DOHH2 (cell line): ENCODE measurements around the gene PEPD.

Experiments used
- H3F3A ChIP-seq: fragments of 200-600 bp; sonication (generic), shearing (Covaris generic); 2 replicates; pipeline ENCODE4 v1.6.0; 2016; ENCODE audit warnings: antibody characterized with exemption, mild to moderate bottlenecking; ENCODE audit not compliant: control insufficient read depth, insufficient read depth
- H3K27ac ChIP-seq: fragments of 200-600 bp; sonication (generic); 2 replicates; pipeline ENCODE4 v1.5.1; 2014; ENCODE audit warnings: low read depth, mild to moderate bottlenecking, low read length, moderate library complexity
- H3K27me3 ChIP-seq: fragments of 200-600 bp; sonication (generic); 2 replicates; pipeline ENCODE4 v1.6.1; 2014; ENCODE audit warnings: mild to moderate bottlenecking, low read length, mixed read lengths; ENCODE audit not compliant: control insufficient read depth
- H3K36me3 ChIP-seq: fragments of 200-600 bp; sonication (generic); 2 replicates; pipeline ENCODE4 v1.6.1; 2014; ENCODE audit warnings: mild to moderate bottlenecking, low read length, moderate library complexity, mixed read lengths; ENCODE audit not compliant: control insufficient read depth
- H3K4me1 ChIP-seq: fragments of 200-600 bp; sonication (generic); 2 replicates; pipeline ENCODE4 v1.6.1; 2014; ENCODE audit warnings: mild to moderate bottlenecking, low read length, mixed read lengths; ENCODE audit not compliant: control insufficient read depth
- H3K4me2 ChIP-seq: fragments of 200-600 bp; sonication (generic); 2 replicates; pipeline ENCODE4 v1.6.0; 2014; ENCODE audit warnings: mild to moderate bottlenecking, low read length, moderate library complexity
- H3K4me3 ChIP-seq: fragments of 200-600 bp; sonication (generic); 2 replicates; pipeline ENCODE4 v1.5.1; 2014; ENCODE audit warnings: mild to moderate bottlenecking, low read length, mixed read lengths
- H3K79me2 ChIP-seq: fragments of 200-600 bp; sonication (generic); 2 replicates; pipeline ENCODE4 v1.6.1; 2014; ENCODE audit warnings: mild to moderate bottlenecking, low read length, mixed read lengths; ENCODE audit not compliant: control insufficient read depth
- H3K9me2 ChIP-seq: fragments of 200-600 bp; sonication (generic); replicated peaks from 2 replicates; pipeline ENCODE4 v1.6.1; 2014; ENCODE audit warnings: mild to moderate bottlenecking, low read length, mixed read lengths; ENCODE audit not compliant: control insufficient read depth
- H3K9me3 ChIP-seq: fragments of 200-600 bp; sonication (generic); 2 replicates; pipeline ENCODE4 v1.6.1; 2014; ENCODE audit warnings: antibody characterized with exemption, low read length, mixed read lengths; ENCODE audit not compliant: control insufficient read depth, insufficient read depth
- H4K20me1 ChIP-seq: fragments of 200-600 bp; sonication (generic); 2 replicates; pipeline ENCODE4 v1.6.0; 2014; ENCODE audit warnings: low read depth, mild to moderate bottlenecking, antibody characterized with exemption, low read length, moderate library complexity; ENCODE audit not compliant: control insufficient read depth, insufficient read depth
- CTCF ChIP-seq: fragments of 200-600 bp; sonication (generic); IDR thresholded peaks from one replicate; pipeline ENCODE4 v1.5.1; 2014; ENCODE audit warnings: antibody characterized with exemption, mild to moderate bottlenecking, low read depth, low read length; ENCODE audit not compliant: poor library complexity, severe bottlenecking
- EZH2phosphoT487 ChIP-seq: fragments of 200-600 bp; sonication (generic); IDR thresholded peaks from 2 replicates; pipeline ENCODE4 v1.6.1; 2017; ENCODE audit warnings: borderline replicate concordance, mild to moderate bottlenecking, antibody characterized with exemption, low read length, moderate library complexity, mixed read lengths

The PEPD gene

GRCh38 chr19:33347300-33347699 is 174.3 kb downstream of the PEPD start:
- Histone ChIP-seq H3K9me3 (no peaks in the 10 kb centered on the region), H3K27ac (no peak overlapping the region), H3K4me3 (no peak overlapping the region), H3K27me3 (peaks cover 12% of the 10 kb centered on the region; the same call in 1 of the 2 replicates), H3F3A (no peaks in the 10 kb centered on the region), H3K36me3 (no peaks in the 10 kb centered on the region), H3K4me1 (no peaks in the 10 kb centered on the region), H3K4me2 (no peak overlapping the region), H3K79me2 (no peaks in the 10 kb centered on the region), H3K9me2 (no peaks in the 10 kb centered on the region), H4K20me1 (no peaks in the 10 kb centered on the region)
- TF ChIP-seq EZH2phosphoT487 (no peak), CTCF (no peak)

- Histone ChIP-seq H3K9me3 (no peaks in the 10 kb centered on the region), H3K27ac (no peak overlapping the region), H3K4me2 (no peak overlapping the region), H3K4me1 (no peaks in the 10 kb centered on the region), H3K79me2 (no peaks in the 10 kb centered on the region), H3K36me3 (no peaks in the 10 kb centered on the region), H3K27me3 (peaks cover 12% of the 10 kb centered on the region; the same call in 1 of the 2 replicates), H3K4me3 (no peak overlapping the region), H3F3A (no peaks in the 10 kb centered on the region), H4K20me1 (no peaks in the 10 kb centered on the region), H3K9me2 (no peaks in the 10 kb centered on the region)
- TF ChIP-seq CTCF = no peak
- no peak for TF ChIP-seq EZH2phosphoT487
Measured at GRCh38 chr19:33346665-33347064, 174.9 kb downstream of the PEPD start.

- Histone ChIP-seq H3K27me3 (peaks cover 12% of the 10 kb centered on the region; the same call in 1 of the 2 replicates), H3K4me2 (no peak overlapping the region), H3K36me3 (no peaks in the 10 kb centered on the region), H3F3A (no peaks in the 10 kb centered on the region), H4K20me1 (no peaks in the 10 kb centered on the region), H3K9me3 (no peaks in the 10 kb centered on the region), H3K4me3 (no peak overlapping the region), H3K9me2 (no peaks in the 10 kb centered on the region), H3K27ac (no peak overlapping the region), H3K79me2 (no peaks in the 10 kb centered on the region), H3K4me1 (no peaks in the 10 kb centered on the region)
- no peak for TF ChIP-seq CTCF
- no peak for TF ChIP-seq EZH2phosphoT487
Measured at GRCh38 chr19:33345163-33345562, 176.4 kb downstream of the PEPD start.

GRCh38 chr19:33344573-33344925 is 177.0 kb downstream of the PEPD start:
- H3K9me3 ChIP-seq = no peaks in the 10 kb centered on the region
- H3F3A ChIP-seq = no peaks in the 10 kb centered on the region
- H3K9me2 ChIP-seq = no peaks in the 10 kb centered on the region
- no peaks in the 10 kb centered on the region for H3K79me2 ChIP-seq
- TF ChIP-seq CTCF (no peak), EZH2phosphoT487 (no peak)
- no peak overlapping the region for H3K27ac ChIP-seq
- H3K27me3 ChIP-seq = peaks cover 12% of the 10 kb centered on the region; the same call in 1 of the 2 replicates
- H3K4me1 ChIP-seq = no peaks in the 10 kb centered on the region
- no peaks in the 10 kb centered on the region for H3K36me3 ChIP-seq
- H3K4me2 ChIP-seq = no peak overlapping the region
- no peaks in the 10 kb centered on the region for H4K20me1 ChIP-seq
- H3K4me3 ChIP-seq = no peak overlapping the region
